Activated CD8-positive, alpha-beta memory T cell treated with anti-CD3 and anti-CD28 coated beads for 48 hours (primary cell): ENCODE results near the gene MYO6.
A peak's percentile ranks its signal among the peaks of the same experiment; 100 is the strongest.
"Not testable (repeated sequence)": the region's sequence is repeated elsewhere in the genome, so short reads cannot be mapped to it uniquely, and the experiment has no call there.

Source experiments
- DNase-seq, 3 experiments: peaks; one replicate each; pipeline ENCODE4 v3.0.0-alpha.2; 2020; ENCODE audit warnings: low read depth in 2 of 3, low spot score in 2 of 3

The MYO6 gene

GRCh38 chr6:75880305-75880704 lies 131.3 kb downstream of the MYO6 start:
- DNase-seq = no peak

GRCh38 chr6:75882734-75883133 lies 133.7 kb downstream of the MYO6 start:
- no peak for DNase-seq

DNA sequence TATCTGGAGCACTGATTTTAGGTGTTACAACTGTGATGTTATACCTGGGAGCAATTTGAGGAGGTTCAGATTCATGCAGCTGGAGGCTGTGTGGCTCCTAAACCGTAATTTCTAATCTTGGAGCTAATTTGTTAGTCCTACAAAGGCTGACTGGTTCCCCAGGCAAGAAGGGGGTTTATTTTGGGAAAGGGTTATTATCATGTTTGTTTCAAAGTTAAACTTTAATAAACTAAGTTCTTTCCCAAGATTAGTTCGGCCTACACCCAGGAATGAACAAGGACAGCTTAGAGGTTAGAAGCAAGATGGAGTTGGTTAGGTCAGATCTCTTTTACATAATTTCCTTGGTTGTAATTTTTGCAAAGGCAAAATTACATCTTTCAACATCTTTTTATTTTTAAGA lies 135.8 kb downstream of the MYO6 start:
- DNase-seq = no peak

- DNase-seq = no peak
Observed at GRCh38 chr6:75892384-75892783, 143.3 kb downstream of the MYO6 start.

DNA sequence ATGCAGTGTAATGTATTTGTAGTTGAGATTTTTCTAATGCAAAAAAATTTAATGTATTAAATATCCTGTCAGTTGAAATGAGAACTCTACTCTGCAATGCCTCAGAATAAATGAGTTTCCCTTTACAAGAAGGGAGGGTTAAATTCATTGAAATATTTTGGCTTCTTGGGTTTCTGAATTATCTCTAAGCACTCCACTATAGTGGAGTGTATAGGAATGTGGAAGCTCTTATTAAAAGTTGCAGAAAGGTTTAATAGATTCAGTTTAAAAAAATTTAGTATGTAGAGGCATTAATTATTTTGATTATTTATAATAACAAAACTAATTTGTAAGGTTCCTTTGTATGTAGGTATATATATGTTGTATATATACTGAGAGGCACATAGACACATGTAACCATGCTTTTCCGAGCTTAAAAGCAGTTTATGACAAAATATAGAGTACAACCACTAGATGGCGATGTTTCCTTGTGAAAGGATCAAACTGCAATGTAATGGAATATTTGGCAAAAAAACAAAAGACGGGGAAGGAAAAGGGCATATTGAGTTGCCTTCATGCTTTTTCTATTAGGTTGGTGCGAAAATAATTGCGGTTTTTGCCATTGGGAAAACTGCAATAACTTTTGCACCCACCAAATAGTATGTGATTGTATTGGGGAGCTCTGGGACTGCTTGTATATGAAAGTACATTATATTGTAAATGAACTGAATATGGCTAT lies 144.2 kb downstream of the MYO6 start:
- no peak for DNase-seq

DNA sequence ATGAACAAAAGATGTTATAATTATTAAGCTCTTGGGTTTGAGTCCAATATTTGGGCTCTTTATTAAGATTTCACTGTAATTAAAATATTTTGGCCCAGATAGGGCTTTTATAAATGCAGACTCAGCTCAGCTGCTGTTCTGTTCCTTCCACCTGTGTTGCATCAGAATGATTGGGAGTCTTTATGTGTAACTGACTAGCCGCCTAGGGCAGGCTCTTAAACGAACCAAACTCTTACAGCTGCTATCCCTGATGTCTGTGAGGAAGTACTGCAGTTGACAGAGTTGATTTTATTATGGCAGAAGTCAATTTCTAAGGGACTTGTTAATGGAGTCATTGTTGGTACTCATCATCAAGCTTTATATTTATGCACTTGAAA lies 144.7 kb downstream of the MYO6 start:
- no peak for DNase-seq

- DNase-seq = no peak
Observed at GRCh38 chr6:75896526-75896925, 147.5 kb downstream of the MYO6 start.

GRCh38 chr6:75900216-75900615 lies 151.2 kb downstream of the MYO6 start:
- not testable (repeated sequence) for DNase-seq

DNA sequence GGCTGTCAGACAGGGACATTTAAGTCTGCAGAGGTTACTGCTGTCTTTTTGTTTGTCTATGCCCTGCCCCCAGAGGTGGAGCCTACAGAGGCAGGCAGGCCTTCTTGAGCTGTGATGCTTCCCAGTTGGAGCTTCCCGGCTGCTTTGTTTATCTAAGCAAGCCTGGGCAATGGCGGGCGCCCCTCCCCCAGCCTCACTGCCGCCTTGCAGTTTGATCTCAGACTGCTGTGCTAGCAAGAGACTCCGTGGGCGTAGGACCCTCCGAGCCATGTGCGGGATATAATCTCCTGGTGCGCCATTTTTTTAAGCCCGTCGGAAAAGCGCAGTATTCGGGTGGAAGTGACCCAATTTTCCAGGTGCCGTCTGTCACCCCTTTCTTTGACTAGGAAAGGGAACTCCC lies 156.1 kb downstream of the MYO6 start:
- not testable (repeated sequence) for DNase-seq

DNA sequence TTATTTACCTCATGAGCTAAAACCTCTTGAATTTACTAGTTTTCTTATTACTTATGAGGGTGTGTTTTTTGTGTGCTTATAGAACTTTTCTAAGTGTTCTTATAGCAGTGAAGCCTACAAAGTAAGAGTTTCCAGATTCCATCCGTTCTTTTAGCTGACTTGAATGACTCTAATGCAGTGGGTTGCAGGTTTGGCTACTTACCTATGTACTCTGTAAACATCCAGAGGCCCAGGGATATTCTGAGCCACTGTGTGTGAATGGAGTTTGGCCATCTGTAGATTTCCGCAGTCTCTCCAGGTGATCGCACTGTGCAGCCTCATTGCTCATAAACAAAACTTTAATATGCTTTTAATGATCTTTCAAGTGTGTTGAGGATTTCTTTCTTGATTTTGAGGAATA lies 157.8 kb downstream of the MYO6 start:
- DNase-seq = no peak

- DNase-seq = no peak
Observed at GRCh38 chr6:75907444-75907843, 158.4 kb downstream of the MYO6 start.

- DNase-seq = no peak
Observed at GRCh38 chr6:75913040-75913439, 164.0 kb downstream of the MYO6 start.

DNA sequence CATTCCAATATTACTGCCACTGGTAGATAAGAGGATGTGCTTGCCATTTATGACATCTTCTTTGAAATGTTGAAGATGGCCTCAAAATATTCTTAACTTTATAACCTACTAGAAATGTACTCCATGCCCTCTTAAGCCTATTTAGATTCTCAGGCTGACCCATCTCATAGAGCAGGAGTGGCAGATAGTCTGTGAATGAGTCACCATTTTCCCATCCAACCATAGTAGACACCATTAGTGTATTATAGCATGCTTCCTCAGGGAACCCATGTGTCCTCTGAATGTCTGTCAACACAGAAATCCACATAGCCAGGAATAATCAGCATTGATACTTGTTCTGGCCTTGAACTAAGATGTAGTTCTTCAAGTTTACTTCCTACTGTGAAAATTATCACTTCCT lies 173.2 kb downstream of the MYO6 start:
- no peak for DNase-seq

- no peak for DNase-seq
Observed at GRCh38 chr6:75926293-75927168, 177.5 kb downstream of the MYO6 start.

DNA sequence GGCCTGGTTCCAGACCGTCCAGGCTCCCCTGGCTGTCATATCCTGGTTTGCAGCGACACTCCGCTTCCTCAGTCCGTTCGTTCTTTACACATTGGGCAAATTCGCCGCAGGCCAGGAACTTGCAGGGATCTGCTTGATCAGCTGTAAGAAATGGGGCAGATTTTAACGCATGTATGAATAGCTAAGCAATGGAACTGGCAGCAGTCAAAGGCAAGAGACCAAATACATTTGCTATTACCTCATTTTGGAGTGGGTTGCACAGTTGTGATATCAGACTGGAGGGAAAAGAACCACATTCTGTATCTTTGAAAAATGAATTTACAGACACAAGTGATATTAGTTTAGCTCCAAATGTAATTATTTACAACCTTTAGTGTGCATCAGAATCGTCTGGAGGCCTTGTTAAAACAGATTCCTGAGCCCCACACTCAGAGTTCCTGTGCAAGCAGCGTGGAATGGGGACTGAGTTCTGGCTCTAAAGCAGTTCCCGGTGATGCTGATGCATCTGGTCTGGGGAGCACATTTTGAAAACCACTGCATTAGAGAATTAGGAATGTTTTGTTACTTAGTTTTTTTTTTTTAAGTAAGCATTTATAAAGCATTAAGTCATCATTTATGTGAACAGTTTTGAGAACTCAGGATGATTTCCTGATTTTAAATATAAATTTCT lies 182.1 kb downstream of the MYO6 start:
- no peak for DNase-seq

DNA sequence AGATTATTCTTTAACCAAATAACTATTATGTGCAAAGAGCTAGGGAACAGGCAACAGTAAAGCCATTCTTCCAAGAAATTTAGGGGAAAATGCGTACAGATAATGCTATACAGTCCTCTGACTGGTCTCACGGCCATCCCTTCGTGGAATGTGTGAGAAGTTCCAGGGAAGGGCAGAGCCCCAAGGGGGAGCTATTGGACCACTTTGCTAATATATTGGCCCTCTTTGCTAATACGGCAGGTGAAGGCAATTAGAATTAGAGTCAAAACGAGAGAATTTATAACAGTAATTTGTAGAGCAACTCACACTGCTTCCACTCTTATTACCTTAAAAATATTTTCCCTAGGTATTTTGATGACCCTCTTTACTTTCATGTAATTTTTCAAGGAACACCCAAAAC lies 183.0 kb downstream of the MYO6 start:
- no peak for DNase-seq

DNA sequence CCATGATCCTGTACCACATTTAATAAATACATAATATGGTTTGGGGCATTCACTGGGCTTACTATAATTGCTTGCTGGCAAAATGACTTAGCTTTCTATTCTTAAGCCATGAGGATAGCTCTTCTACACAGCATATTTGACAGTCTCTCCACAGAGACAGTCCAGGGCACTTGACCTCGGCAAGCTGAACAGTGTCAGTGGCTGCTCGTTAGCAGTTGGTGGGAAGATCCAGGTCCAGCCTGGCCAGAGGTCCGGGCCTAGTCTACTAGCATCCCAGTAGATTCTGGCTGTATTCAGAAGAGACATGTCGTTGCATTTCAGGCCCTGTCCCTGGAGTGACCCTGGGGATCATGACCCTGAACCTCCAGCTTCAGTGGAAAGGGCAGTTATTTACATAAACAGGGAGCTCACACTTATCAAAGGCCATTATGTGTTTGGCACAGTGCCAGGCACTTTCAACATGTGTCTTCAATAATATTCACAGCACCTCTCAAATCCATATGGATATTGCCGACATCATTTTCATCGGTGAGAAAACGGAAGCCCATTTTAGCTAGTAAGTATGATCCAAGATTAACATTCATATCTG lies 184.4 kb downstream of the MYO6 start:
- no peak for DNase-seq

GRCh38 chr6:75934643-75935472 lies 185.8 kb downstream of the MYO6 start:
- peak in 1 of 3 experiments; percentile 13 for DNase-seq

GRCh38 chr6:75935473-75935793 lies 186.4 kb downstream of the MYO6 start:
- DNase-seq = no peak

GRCh38 chr6:75936682-75937081 lies 187.6 kb downstream of the MYO6 start:
- no peak for DNase-seq

GRCh38 chr6:75937846-75938245 lies 188.8 kb downstream of the MYO6 start:
- no peak for DNase-seq
